ENCODE data around the gene FUZ.

Gene FUZ

DNA sequence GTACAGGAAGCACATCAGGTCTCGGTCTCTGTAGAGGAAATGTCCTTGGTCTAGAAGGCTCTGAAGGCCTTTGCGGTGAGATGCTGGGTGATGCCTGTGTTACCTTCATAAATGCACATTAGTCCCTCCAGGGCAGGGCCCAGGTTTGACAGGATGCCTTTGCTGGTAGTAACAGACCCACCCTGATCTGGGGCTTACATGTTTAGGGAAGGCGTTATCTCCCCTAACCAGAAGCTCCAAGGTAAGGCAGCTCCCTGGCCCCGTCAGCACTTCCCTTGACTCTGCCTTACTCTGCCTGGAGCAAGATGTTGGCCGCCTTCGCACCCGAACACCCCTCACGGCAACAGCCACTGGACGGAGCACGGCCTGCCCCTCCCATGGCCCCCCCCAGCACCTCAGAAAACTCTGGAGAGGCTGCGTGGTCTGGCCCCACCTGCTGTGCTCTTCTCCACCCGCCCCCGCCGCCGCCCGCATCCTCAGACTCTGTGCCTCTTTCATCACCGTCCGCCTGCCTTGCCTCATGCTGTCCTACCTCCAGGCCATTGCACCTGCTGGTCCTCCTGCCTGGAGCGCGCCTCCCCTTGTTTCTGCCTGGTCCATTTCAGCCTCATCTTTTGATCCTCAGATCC is 37.2 kb downstream of the FUZ start:
- Histone ChIP-seq H3K9me3 (ENCODE audit: insufficient read depth, low read length) (no peaks in the 10 kb centered on the region), H3K4me3 (ENCODE audit: insufficient read length, low read depth) (no peak overlapping the region), H3K27me3 (ENCODE audit: insufficient read depth, insufficient read length) (no peaks in the 10 kb centered on the region), H3K4me1 (ENCODE audit: insufficient read depth, insufficient read length) (peaks cover 9% of the 10 kb centered on the region), H3K9ac (ENCODE audit: insufficient read length, low read depth) (no peak overlapping the region), H3K36me3 (ENCODE audit: insufficient read depth, insufficient read length, low read length) (peaks cover 42% of the 10 kb centered on the region)
- no peak for DNase-seq (ENCODE audit: low read depth, low spot score)
- TF ChIP-seq SUZ12 (IDR thresholded peaks at IDR 0.05; ENCODE audit: extremely low read depth, insufficient read depth, insufficient read length) (no peak), ZNF274 (IDR thresholded peaks at IDR 0.05; ENCODE audit: low read depth, low read length) (no peak), YY1 (IDR thresholded peaks at IDR 0.05; ENCODE audit: insufficient read depth, insufficient read length) (no peak)

DNA sequence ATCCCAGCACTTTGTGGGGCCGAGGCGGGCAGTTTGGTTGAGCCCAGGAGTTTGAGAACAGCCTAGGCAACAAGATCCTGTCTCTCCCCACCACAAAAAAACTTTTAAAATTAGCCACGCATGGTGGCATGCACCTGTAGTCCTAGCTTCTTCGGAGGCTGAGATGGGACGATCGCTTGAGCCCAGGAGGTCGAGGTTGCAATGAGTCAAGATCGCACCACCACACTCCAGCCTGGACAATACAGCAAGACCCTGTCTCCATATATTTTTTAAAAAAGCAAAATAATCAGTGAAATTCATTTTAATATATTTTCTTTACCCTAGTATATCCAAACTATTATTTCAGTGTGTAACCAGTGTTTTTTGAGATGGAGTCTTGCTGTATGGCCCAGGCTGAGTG is 38.1 kb downstream of the FUZ start:
- H3K4me3 ChIP-seq (ENCODE audit: insufficient read length, low read depth) = no peak overlapping the region
- no peaks in the 10 kb centered on the region for H3K27me3 ChIP-seq (ENCODE audit: insufficient read depth, insufficient read length)
- peaks cover 39% of the 10 kb centered on the region for H3K36me3 ChIP-seq (ENCODE audit: insufficient read depth, insufficient read length, low read length)
- TF ChIP-seq YY1 (IDR thresholded peaks at IDR 0.05; ENCODE audit: insufficient read depth, insufficient read length) = no peak
- TF ChIP-seq ZNF274 (IDR thresholded peaks at IDR 0.05; ENCODE audit: low read depth, low read length) = no peak
- no peak for TF ChIP-seq SUZ12 (IDR thresholded peaks at IDR 0.05; ENCODE audit: extremely low read depth, insufficient read depth, insufficient read length)
- no peak for DNase-seq (ENCODE audit: low read depth, low spot score)
- no peak overlapping the region for H3K9ac ChIP-seq (ENCODE audit: insufficient read length, low read depth)
- H3K4me1 ChIP-seq (ENCODE audit: insufficient read depth, insufficient read length) = peaks cover 8% of the 10 kb centered on the region
- H3K9me3 ChIP-seq (ENCODE audit: insufficient read depth, low read length) = no peaks in the 10 kb centered on the region

DNA sequence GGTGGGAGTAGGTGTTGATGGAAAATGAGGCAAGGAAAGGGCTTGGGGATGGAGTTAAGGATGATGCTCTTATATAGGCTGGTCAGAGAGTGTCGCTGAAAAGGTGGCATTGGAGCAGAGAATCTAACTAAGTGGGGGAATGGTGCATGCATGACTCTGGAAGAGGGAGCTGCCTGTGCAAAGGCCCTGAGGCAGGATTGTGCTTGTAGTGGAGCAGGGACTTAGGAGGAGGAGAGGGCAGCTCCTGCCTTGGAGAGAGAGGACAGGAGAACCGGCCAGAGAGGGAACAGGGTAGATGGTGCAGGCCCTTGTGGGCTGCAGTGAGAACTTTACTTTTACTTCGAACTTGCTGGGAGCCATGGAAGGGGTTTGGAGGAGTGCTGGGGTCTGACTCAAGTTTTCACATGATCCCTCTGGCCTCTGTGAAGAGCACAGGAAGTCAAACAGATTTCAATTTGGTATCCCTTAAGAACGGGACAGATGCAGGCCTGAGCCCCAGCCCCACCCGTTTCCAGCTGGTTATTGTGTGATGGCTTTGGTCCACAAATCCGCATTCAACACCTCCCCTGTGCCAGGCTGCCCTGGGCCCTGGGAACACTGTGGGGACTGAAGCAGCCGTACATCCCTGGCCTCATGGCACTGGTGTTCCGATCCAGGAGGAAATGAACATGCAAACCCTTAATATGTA is 39.3 kb downstream of the FUZ start:
- Histone ChIP-seq H3K9ac (ENCODE audit: insufficient read length, low read depth) (no peak overlapping the region), H3K4me1 (ENCODE audit: insufficient read depth, insufficient read length) (peaks cover 13% of the 10 kb centered on the region), H3K36me3 (ENCODE audit: insufficient read depth, insufficient read length, low read length) (peaks cover 44% of the 10 kb centered on the region), H3K9me3 (ENCODE audit: insufficient read depth, low read length) (no peaks in the 10 kb centered on the region), H3K27me3 (ENCODE audit: insufficient read depth, insufficient read length) (no peaks in the 10 kb centered on the region), H3K4me3 (ENCODE audit: insufficient read length, low read depth) (no peak overlapping the region)
- DNase-seq (ENCODE audit: low read depth, low spot score) = no peak
- TF ChIP-seq YY1 (IDR thresholded peaks at IDR 0.05; ENCODE audit: insufficient read depth, insufficient read length) = no peak
- TF ChIP-seq SUZ12 (IDR thresholded peaks at IDR 0.05; ENCODE audit: extremely low read depth, insufficient read depth, insufficient read length) = no peak
- TF ChIP-seq ZNF274 (IDR thresholded peaks at IDR 0.05; ENCODE audit: low read depth, low read length) = no peak

DNA sequence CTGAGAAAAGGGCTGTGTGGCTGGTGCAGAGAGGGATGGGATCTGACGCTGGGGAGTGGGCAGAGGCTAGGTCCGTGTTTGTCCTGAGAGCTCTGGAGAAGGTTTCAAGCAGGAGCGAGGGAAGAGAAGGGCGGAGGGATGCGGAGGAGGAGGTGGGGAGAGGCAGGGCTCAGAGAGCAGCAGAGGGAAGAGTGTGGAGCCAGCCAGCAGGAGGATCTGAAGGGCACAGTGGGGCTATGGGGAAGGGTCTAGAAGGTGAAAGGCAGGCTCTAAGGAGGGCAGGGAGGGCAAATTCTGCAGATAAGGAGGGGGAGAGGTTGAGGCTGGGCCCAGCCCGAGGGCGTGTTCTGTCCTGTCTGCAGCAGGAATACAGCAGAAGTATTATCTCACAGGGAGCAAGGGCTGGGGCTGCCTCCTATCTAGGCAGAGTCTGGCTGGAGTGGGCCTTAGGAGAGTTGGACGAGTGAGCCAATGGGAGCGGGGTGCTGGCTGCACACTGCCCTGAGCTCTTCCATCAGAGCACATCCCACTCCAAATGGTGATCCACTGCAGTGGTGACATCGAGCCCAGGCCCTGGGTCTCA is 40.2 kb downstream of the FUZ start:
- H3K9me3 ChIP-seq (ENCODE audit: insufficient read depth, low read length) = no peaks in the 10 kb centered on the region
- peaks cover 13% of the 10 kb centered on the region for H3K4me1 ChIP-seq (ENCODE audit: insufficient read depth, insufficient read length)
- H3K27me3 ChIP-seq (ENCODE audit: insufficient read depth, insufficient read length) = no peaks in the 10 kb centered on the region
- peaks cover 51% of the 10 kb centered on the region for H3K36me3 ChIP-seq (ENCODE audit: insufficient read depth, insufficient read length, low read length)
- DNase-seq (ENCODE audit: low read depth, low spot score) = no peak
- H3K9ac ChIP-seq (ENCODE audit: insufficient read length, low read depth) = no peak overlapping the region
- TF ChIP-seq SUZ12 (IDR thresholded peaks at IDR 0.05; ENCODE audit: extremely low read depth, insufficient read depth, insufficient read length) (no peak), ZNF274 (IDR thresholded peaks at IDR 0.05; ENCODE audit: low read depth, low read length) (no peak), YY1 (IDR thresholded peaks at IDR 0.05; ENCODE audit: insufficient read depth, insufficient read length) (no peak)
- H3K4me3 ChIP-seq (ENCODE audit: insufficient read length, low read depth) = no peak overlapping the region

DNA sequence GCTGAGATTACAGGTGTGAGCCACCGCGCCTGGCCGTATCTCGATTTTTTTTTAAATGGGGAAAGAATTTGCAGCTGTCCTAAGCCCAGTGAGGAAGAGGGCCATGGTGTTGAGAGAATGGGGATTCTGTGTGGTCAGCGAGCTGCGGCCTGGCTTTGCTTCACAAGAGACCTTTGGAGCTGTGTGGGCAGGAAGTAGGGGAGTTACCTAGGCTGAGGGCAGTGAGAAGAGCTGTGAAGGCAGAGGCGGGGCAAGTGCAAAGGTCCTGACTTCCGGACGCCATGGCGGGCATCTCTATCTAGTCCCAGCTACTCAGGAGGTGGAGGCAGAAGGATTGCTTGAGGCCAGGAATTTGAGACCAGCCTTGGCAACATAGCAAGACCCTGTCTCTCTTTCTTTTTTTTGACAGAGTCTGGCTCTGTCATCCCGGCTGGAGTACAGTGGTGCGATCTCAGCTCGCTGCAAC is 41.4 kb downstream of the FUZ start:
- Histone ChIP-seq H3K4me3 (ENCODE audit: insufficient read length, low read depth) (no peak overlapping the region), H3K36me3 (ENCODE audit: insufficient read depth, insufficient read length, low read length) (peaks cover 51% of the 10 kb centered on the region)
- TF ChIP-seq ZNF274 (IDR thresholded peaks at IDR 0.05; ENCODE audit: low read depth, low read length) (no peak), SUZ12 (IDR thresholded peaks at IDR 0.05; ENCODE audit: extremely low read depth, insufficient read depth, insufficient read length) (no peak), YY1 (IDR thresholded peaks at IDR 0.05; ENCODE audit: insufficient read depth, insufficient read length) (no peak)

DNA sequence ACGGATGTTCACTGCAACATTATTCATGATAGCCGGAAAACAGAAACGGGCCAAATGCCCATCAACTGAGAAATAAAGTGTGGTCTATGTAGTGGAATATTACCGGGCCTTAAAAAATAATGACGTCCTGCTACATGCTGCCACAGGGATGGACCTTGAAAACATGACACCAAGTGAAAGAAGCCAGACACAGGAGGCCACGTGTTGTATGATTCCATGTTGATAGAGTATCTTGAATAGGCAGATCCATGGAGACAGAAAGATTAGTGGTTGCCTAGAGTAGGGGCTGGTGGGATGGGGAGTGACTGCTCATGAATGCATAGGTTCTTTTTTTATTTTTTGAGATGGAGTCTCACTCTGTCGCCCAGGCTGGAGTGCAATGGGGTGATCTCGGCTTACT is 42.6 kb downstream of the FUZ start:
- Histone ChIP-seq H3K9ac (ENCODE audit: insufficient read length, low read depth) (no peak overlapping the region), H3K4me3 (ENCODE audit: insufficient read length, low read depth) (no peak overlapping the region), H3K9me3 (ENCODE audit: insufficient read depth, low read length) (no peaks in the 10 kb centered on the region), H3K27me3 (ENCODE audit: insufficient read depth, insufficient read length) (no peaks in the 10 kb centered on the region), H3K36me3 (ENCODE audit: insufficient read depth, insufficient read length, low read length) (peaks cover 40% of the 10 kb centered on the region), H3K4me1 (ENCODE audit: insufficient read depth, insufficient read length) (peaks cover 17% of the 10 kb centered on the region)
- no peak for DNase-seq (ENCODE audit: low read depth, low spot score)
- TF ChIP-seq ZNF274 (IDR thresholded peaks at IDR 0.05; ENCODE audit: low read depth, low read length) (no peak), YY1 (IDR thresholded peaks at IDR 0.05; ENCODE audit: insufficient read depth, insufficient read length) (no peak), SUZ12 (IDR thresholded peaks at IDR 0.05; ENCODE audit: extremely low read depth, insufficient read depth, insufficient read length) (no peak)

More for the DNA sequence above, 41.4 kb downstream of the FUZ start:
- peaks cover 17% of the 10 kb centered on the region for H3K4me1 ChIP-seq (ENCODE audit: insufficient read depth, insufficient read length)
- no peak for DNase-seq (ENCODE audit: low read depth, low spot score)
- no peak overlapping the region for H3K9ac ChIP-seq (ENCODE audit: insufficient read length, low read depth)
- no peaks in the 10 kb centered on the region for H3K9me3 ChIP-seq (ENCODE audit: insufficient read depth, low read length)
- H3K27me3 ChIP-seq (ENCODE audit: insufficient read depth, insufficient read length) = no peaks in the 10 kb centered on the region

DNA sequence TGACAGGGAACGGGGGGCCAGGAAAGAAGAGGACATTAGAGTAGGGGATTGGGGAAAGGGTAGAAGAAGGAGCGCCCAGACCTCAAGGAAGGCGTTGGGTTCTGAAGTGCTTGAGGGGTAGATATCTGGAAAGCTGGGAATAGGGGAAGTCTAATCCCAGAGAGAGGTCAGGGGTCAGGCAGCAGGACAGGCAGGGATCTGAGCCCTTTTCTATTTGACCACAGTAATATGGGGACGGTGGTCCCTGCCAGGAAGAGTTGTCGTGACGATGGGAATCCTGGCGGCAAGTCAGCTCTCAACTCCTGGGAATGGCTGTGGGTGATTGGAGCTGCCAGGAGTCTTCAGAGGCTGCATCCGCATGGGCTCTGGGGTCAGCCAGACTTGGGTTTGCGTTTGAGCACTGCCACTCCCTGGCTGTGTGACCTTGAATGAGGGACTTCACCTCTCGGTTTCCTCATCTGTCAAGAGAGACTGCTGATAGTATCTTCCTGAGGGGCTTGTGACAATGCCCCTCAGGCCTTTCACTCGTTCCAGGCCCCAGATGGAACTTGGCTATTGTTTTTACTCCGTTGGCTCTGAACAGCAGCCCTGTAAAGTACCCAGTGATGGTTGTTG is 45.0 kb downstream of the FUZ start:
- TF ChIP-seq ZNF274 (IDR thresholded peaks at IDR 0.05; ENCODE audit: low read depth, low read length) (no peak), YY1 (IDR thresholded peaks at IDR 0.05; ENCODE audit: insufficient read depth, insufficient read length) (no peak), SUZ12 (IDR thresholded peaks at IDR 0.05; ENCODE audit: extremely low read depth, insufficient read depth, insufficient read length) (no peak)
- DNase-seq (ENCODE audit: low read depth, low spot score) = no peak
- H3K4me3 ChIP-seq (ENCODE audit: insufficient read length, low read depth) = peak overlapping the region; percentile 71
- H3K9me3 ChIP-seq (ENCODE audit: insufficient read depth, low read length) = no peaks in the 10 kb centered on the region
- H3K9ac ChIP-seq (ENCODE audit: insufficient read length, low read depth) = peak overlapping the region; percentile 66
- H3K27me3 ChIP-seq (ENCODE audit: insufficient read depth, insufficient read length) = no peaks in the 10 kb centered on the region
- peaks cover 15% of the 10 kb centered on the region for H3K4me1 ChIP-seq (ENCODE audit: insufficient read depth, insufficient read length)
- H3K36me3 ChIP-seq (ENCODE audit: insufficient read depth, insufficient read length, low read length) = peaks cover 27% of the 10 kb centered on the region
